ENCODE measurements around the gene SDCBP2. TPM values are rescaled to one million over a fixed set of nuclear protein-coding genes. Genes with fewer than 3 reads are reported as not detected.
A peak's percentile ranks its signal among the peaks of the same experiment; 100 is the strongest.

SDCBP2 gene
- total and polyA plus RNA-seq, 2 of the 8 experiments (the other 6 are each of a cell fraction or from before 2014, with no cell fraction given), result 4.2 to 6.7 TPM

GRCh38 chr20:1294497-1294896 lies 34.4 kb downstream of the SDCBP2 start:
- H3K79me1 ChIP-seq (ENCODE audit: low read depth, low read length), result no peaks in the 10 kb centered on the region
- H2BK12ac ChIP-seq (ENCODE audit: low read depth, low read length), result no peak overlapping the region
- POLR2A ChIA-PET (ENCODE audit: partially characterized antibody), result no interaction called here
- no peak overlapping the region for H3K27ac ChIP-seq (ENCODE audit: low read depth, low read length)
- no peak overlapping the region for H2AFZ ChIP-seq (ENCODE audit: low read length)
- H3K4me2 ChIP-seq (ENCODE audit: insufficient read depth in 1 of 2, low read depth in 2 of 2, low read length in 2 of 2), result no peak overlapping the region
- H2BK20ac ChIP-seq (ENCODE audit: low read length), result no peak overlapping the region
- no peak overlapping the region for H3K4ac ChIP-seq (replicated peaks; ENCODE audit: insufficient read length, low read depth, low read length)
- DNase-seq (ENCODE audit: low read depth in 1 of 2, low spot score in 2 of 2) (no peak), FAIRE-seq (no peak)
- no peaks in the 10 kb centered on the region; a peak in 2 of 7 replicates for H3K27me3 ChIP-seq (replicated peaks in 1 of 4; ENCODE audit: control insufficient read depth in 3 of 4, extremely low read depth in 1 of 4, insufficient read depth in 3 of 4, low read length in 3 of 4)
- H3K23me2 ChIP-seq (ENCODE audit: low read depth, low read length), result no peaks in the 10 kb centered on the region
- no peak overlapping the region for H2AK5ac ChIP-seq (ENCODE audit: low read depth, low read length)
- H4K20me1 ChIP-seq (replicated peaks in 1 of 2; ENCODE audit: control insufficient read depth in 1 of 2, insufficient read depth in 2 of 2, low read length in 2 of 2), result peaks cover 0 to 2% of the 10 kb centered on the region in 2 experiments
- no peak overlapping the region for H4K91ac ChIP-seq (replicated peaks; ENCODE audit: insufficient read length, low read length)
- CTCF ChIA-PET (ENCODE audit: partially characterized antibody), result no interaction called here
- H3K56ac ChIP-seq (replicated peaks; ENCODE audit: insufficient read length, low read depth, low read length), result no peak overlapping the region
- no peak overlapping the region for H3K18ac ChIP-seq (ENCODE audit: extremely low read depth, low read length)
- H3K14ac ChIP-seq (ENCODE audit: insufficient read length), result no peak overlapping the region
- H3K4me1 ChIP-seq (replicated peaks in 1 of 4; ENCODE audit: control insufficient read depth in 3 of 4, insufficient read depth in 4 of 4, low read length in 3 of 4), result no peaks in the 10 kb centered on the region
- 92% methylated on average over 8 of the region's 8 CpGs; no CpG with 5 or more reads in 1 of the 2 experiments for WGBS, 2 experiments (ENCODE audit: extremely low coverage in 1 of 2, insufficient coverage in 1 of 2, insufficient read length in 1 of 2, insufficient replicate concordance in 2 of 2, low coverage in 1 of 2, low lambda C conversion rate in 2 of 2, missing lambda C conversion rate in 1 of 2)
- no peak overlapping the region for H4K5ac ChIP-seq (ENCODE audit: insufficient read length, low read depth, low read length)
- H3K9me3 ChIP-seq (ENCODE audit: insufficient read depth in 2 of 2, low read depth in 1 of 2, low read length in 1 of 2), result no peaks in the 10 kb centered on the region
- peak overlapping the region; percentile 43; the same call in 1 of the 2 replicates for H4K8ac ChIP-seq (ENCODE audit: extremely low read depth, insufficient read depth, low read length)
- H3K9ac ChIP-seq (replicated peaks in 1 of 4; ENCODE audit: extremely low read depth in 1 of 4, low read depth in 3 of 4, low read length in 3 of 4), result no peak overlapping the region
- H3K79me2 ChIP-seq (ENCODE audit: control insufficient read depth in 1 of 2, insufficient read depth in 2 of 2, low read length in 2 of 2), result no peaks in the 10 kb centered on the region
- no peak overlapping the region for H2BK5ac ChIP-seq (ENCODE audit: low read depth, low read length)
- no peak overlapping the region for H3K4me3 ChIP-seq (ENCODE audit: extremely low read depth in 1 of 4, insufficient read depth in 2 of 4, low read depth in 3 of 4, low read length in 4 of 4)
- H3K23ac ChIP-seq (ENCODE audit: insufficient read length), result no peak overlapping the region
- H3K36me3 ChIP-seq (ENCODE audit: control insufficient read depth in 2 of 4, insufficient read depth in 4 of 4, low read length in 3 of 4), result no peaks in the 10 kb centered on the region
- H2BK120ac ChIP-seq (replicated peaks; ENCODE audit: low read depth, low read length), result no peak overlapping the region
- no peak overlapping the region for H2BK15ac ChIP-seq (ENCODE audit: low read length)

All from H1 (cell line).